HepG2 (cell line): ENCODE measurements around the gene CCT3. TPM values are rescaled to one million over a fixed set of nuclear protein-coding genes. Genes with fewer than 3 reads are reported as not detected.
A peak's percentile ranks its signal among the peaks of the same experiment; 100 is the strongest.

ENCODE experiments used
- FLYWCH1 ChIP-seq: sonication (generic); formaldehyde crosslinking; IDR thresholded peaks from 2 replicates; pipeline ENCODE4 v1.8.1; 2023; ENCODE audit warnings: mild to moderate bottlenecking, missing genetic modification reagents
- FOXA1 ChIP-seq, 2 experiments: fragments of 450-650 bp in 1 of 2; sonication (generic) in 1 of 2; formaldehyde crosslinking in 1 of 2; IDR thresholded peaks; 2 replicates each; pipeline versions ENCODE4 v1.4.0 to v1.6.1; 2016 to 2020; ENCODE audit warnings: missing genetic modification reagents in 1 of 2
- GMEB2 ChIP-seq: IDR thresholded peaks from 2 replicates; pipeline ENCODE4 v1.6.1; 2016; ENCODE audit warnings: missing biosample characterization, missing genetic modification reagents, low read depth
- JARID2 ChIP-seq: sonication (generic); formaldehyde crosslinking; IDR thresholded peaks from 2 replicates; pipeline ENCODE4 v1.8.1; 2023; ENCODE audit warnings: missing genetic modification reagents, inconsistent platforms; ENCODE audit not compliant: insufficient replicate concordance
- MED1 ChIP-seq: sonication (generic); formaldehyde crosslinking; IDR thresholded peaks from 2 replicates; pipeline ENCODE4 v1.4.0; 2020; ENCODE audit warnings: missing genetic modification reagents
- POGK ChIP-seq: sonication (generic); formaldehyde crosslinking; conservative IDR thresholded peaks from 2 replicates; pipeline ENCODE4 v1.8.0; 2022; ENCODE audit warnings: mild to moderate bottlenecking, moderate library complexity, missing genetic modification reagents
- POLR2A ChIP-seq, 2 experiments: IDR thresholded peaks; 2 replicates each; pipeline ENCODE4 v1.6.1; 2011; ENCODE audit warnings: low read depth in 2 of 2, low read length in 2 of 2, mild to moderate bottlenecking in 1 of 2, moderate library complexity in 1 of 2; ENCODE audit not compliant: insufficient read depth in 1 of 2
- TBL1XR1 ChIP-seq: fragments of 150-350 bp; IDR thresholded peaks from 2 replicates; pipeline ENCODE4 v1.6.1; 2014; ENCODE audit warnings: borderline replicate concordance, low read length; ENCODE audit not compliant: partially characterized antibody
- TEAD2 ChIP-seq: sonication (generic); formaldehyde crosslinking; IDR thresholded peaks from 2 replicates; pipeline ENCODE4 v1.9.0; 2021; ENCODE audit warnings: missing genetic modification reagents
- TRAFD1 ChIP-seq: sonication (generic); formaldehyde crosslinking; IDR thresholded peaks from 2 replicates; pipeline ENCODE4 v1.5.1; 2020; ENCODE audit warnings: missing genetic modification reagents, mild to moderate bottlenecking, borderline replicate concordance
- ZC3H4 ChIP-seq: sonication (generic); formaldehyde crosslinking; IDR thresholded peaks from 2 replicates; pipeline ENCODE4 v1.4.0; 2020; ENCODE audit warnings: missing genetic modification reagents, borderline replicate concordance
- ZEB1 ChIP-seq: IDR thresholded peaks from 2 replicates; pipeline ENCODE4 v1.6.1; 2012; ENCODE audit warnings: mild to moderate bottlenecking, low read depth, inconsistent platforms; ENCODE audit not compliant: insufficient replicate concordance
- ZNF121 ChIP-seq: sonication (generic); formaldehyde crosslinking; IDR thresholded peaks from 2 replicates; pipeline ENCODE4 v1.5.0; 2020; ENCODE audit warnings: mild to moderate bottlenecking, missing genetic modification reagents
- ZNF18 ChIP-seq: sonication (generic); formaldehyde crosslinking; IDR thresholded peaks from 2 replicates; pipeline ENCODE4 v1.8.0; 2022; ENCODE audit warnings: mild to moderate bottlenecking, missing genetic modification reagents; ENCODE audit not compliant: insufficient replicate concordance
- ZNF205 ChIP-seq: IDR thresholded peaks from 2 replicates; pipeline ENCODE4 v1.6.1; 2018; ENCODE audit warnings: missing biosample characterization, missing genetic modification reagents
- ZNF343 ChIP-seq: sonication (generic); formaldehyde crosslinking; IDR thresholded peaks from 2 replicates; pipeline ENCODE4 v1.4.0; 2020; ENCODE audit warnings: mild to moderate bottlenecking, missing genetic modification reagents
- ZNF546 ChIP-seq: sonication (generic); formaldehyde crosslinking; conservative IDR thresholded peaks from 2 replicates; pipeline ENCODE4 v1.8.1; 2023; ENCODE audit warnings: mild to moderate bottlenecking, missing genetic modification reagents
- ZNF770 ChIP-seq: sonication (generic); formaldehyde crosslinking; IDR thresholded peaks from 2 replicates; pipeline ENCODE4 v1.5.0; 2020; ENCODE audit warnings: mild to moderate bottlenecking, missing genetic modification reagents
- polyA plus RNA-seq, 8 experiments: library from polyadenylated mRNA; depleted of rRNA in 3 of 8; stranded (reverse) in 7 of 8; unstranded in 1 of 8; fragments of >200 nt; fragmentation: Illumina TruSeq in 4 of 8; extraction: Trizol in 4 of 8; gene quantifications; 2 replicates each; pipeline versions ENCODE4 v1.2.1 to v1.2.3, GENCODE V29; 2011 to 2016; ENCODE audit warnings: low read depth in 4 of 8, missing spikeins in 1 of 8, mixed read lengths in 1 of 8; ENCODE audit not compliant: insufficient read depth in 1 of 8
- total RNA-seq, 5 experiments: library from RNA; depleted of rRNA; stranded (reverse); fragments of >200 nt; fragmentation: Illumina TruSeq; extraction: Trizol; gene quantifications; 2 replicates each; pipeline ENCODE4 v1.2.3, GENCODE V29; 2016; ENCODE audit warnings: low read depth in 1 of 5

Gene CCT3
- total and polyA plus RNA-seq, 2 of the 13 experiments (the other 11 are each of a cell fraction or from before 2014, with no cell fraction given), result 319 to 615 TPM

GRCh38 chr1:156282479-156283222 lies 55.4 kb downstream of the CCT3 start, which contains the start of gene SMG5 (continued):
- TF ChIP-seq POLR2A (IDR thresholded peaks at IDR 0.05; ENCODE audit: insufficient read depth in 1 of 2, low read depth in 2 of 2, low read length in 2 of 2), result peak; percentile 90 to 91
- peak; percentile 73 for TF ChIP-seq MED1 (CRISPR knock-in tag)
- no peak for TF ChIP-seq ZNF121 (CRISPR knock-in tag)
- no peak for TF ChIP-seq TEAD2
- peak; percentile 77 for TF ChIP-seq ZNF18 (CRISPR knock-in tag)
- TF ChIP-seq ZNF343 (CRISPR knock-in tag), result peak; percentile 71; the same call in 1 of the 2 replicates
- no peak for TF ChIP-seq FOXA1 (IDR thresholded peaks at IDR 0.05)
- TF ChIP-seq FOXA1 (CRISPR knock-in tag; IDR thresholded peaks at IDR 0.05), result 0 out of 2 replicates have a peak, but pooled peaks have one; percentile 40
- peak; percentile 85 for TF ChIP-seq JARID2 (CRISPR knock-in tag)
- peak; percentile 43 for TF ChIP-seq TBL1XR1
- TF ChIP-seq ZC3H4 (CRISPR knock-in tag), result no peak
- peak; percentile 58; the same call in 1 of the 2 replicates for TF ChIP-seq ZNF205 (CRISPR knock-in tag)
- no peak for TF ChIP-seq FLYWCH1 (CRISPR knock-in tag)
- TF ChIP-seq ZEB1, result peak; percentile 77
- TF ChIP-seq GMEB2 (CRISPR knock-in tag), result peak; percentile 48; the same call in 1 of the 2 replicates
- no peak for TF ChIP-seq ZNF546 (CRISPR knock-in tag)
- peak; percentile 51 for TF ChIP-seq ZNF770 (CRISPR knock-in tag)
- TF ChIP-seq TRAFD1 (CRISPR knock-in tag), result no peak
- peak; percentile 42; the same call in 1 of the 2 replicates for TF ChIP-seq POGK (CRISPR knock-in tag)
